Measurements from ENCODE around the gene MACF1. TPM values are rescaled to one million over a fixed set of nuclear protein-coding genes. Genes with fewer than 3 reads are reported as not detected.

The MACF1 gene
- total and polyA plus RNA-seq, 4 donors, result 23.3 to 216 (median 51.2) TPM

DNA sequence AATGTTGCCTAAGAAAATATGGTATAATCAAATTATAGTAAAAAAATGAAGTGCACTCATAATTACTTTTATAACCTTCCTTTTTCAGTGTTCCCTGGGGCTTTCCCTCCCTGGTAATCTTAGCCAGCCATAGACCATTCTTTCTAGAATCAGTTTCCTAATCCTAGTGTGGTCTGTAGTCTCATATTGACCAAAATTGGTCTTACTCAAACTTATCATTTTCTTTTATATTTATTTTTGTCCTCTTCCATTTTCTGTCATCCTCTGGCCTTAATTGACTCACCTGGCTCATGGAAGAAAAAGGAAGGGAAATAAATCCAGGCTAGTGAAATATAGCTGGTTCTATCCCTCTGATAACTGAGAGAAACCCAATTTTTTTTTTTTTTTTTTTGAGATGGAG lies 216.0 kb downstream of the MACF1 start:
- Histone ChIP-seq H3K9me3 (ENCODE audit: control insufficient read depth in 4 of 4, low read length in 3 of 4) (no peaks in the 10 kb centered on the region), H3K4me3 (ENCODE audit: low read depth in 1 of 3, low read length in 3 of 3) (no peak overlapping the region), H3K27ac (ENCODE audit: low read depth in 1 of 2, low read length in 2 of 2) (no peak overlapping the region), H3K36me3 (ENCODE audit: control insufficient read depth in 4 of 4, insufficient read depth in 3 of 4, low read depth in 1 of 4, low read length in 3 of 4) (peaks cover 0 to 32% (median 24%) of the 10 kb centered on the region in 4 donors), H3K9ac (ENCODE audit: low read depth in 1 of 2, low read length in 2 of 2) (no peak overlapping the region), H3K27me3 (ENCODE audit: control insufficient read depth in 4 of 4, insufficient read depth in 4 of 4, low read length in 3 of 4) (no peaks in the 10 kb centered on the region), H3K4me1 (ENCODE audit: control insufficient read depth in 4 of 4, insufficient read depth in 4 of 4, low read length in 3 of 4) (peaks cover 0 to 2% (median 0%) of the 10 kb centered on the region in 4 donors)
- no peak for DNase-seq (ENCODE audit: low spot score)
- TF ChIP-seq FOXA1 (IDR thresholded peaks at IDR 0.05) (no peak), HNF4A (conservative IDR thresholded peaks at IDR 0.05) (no peak), FOXA2 (IDR thresholded peaks at IDR 0.05) (no peak), RAD21 (IDR thresholded peaks at IDR 0.05) (no peak)
- TF ChIP-seq, protein P1, sequence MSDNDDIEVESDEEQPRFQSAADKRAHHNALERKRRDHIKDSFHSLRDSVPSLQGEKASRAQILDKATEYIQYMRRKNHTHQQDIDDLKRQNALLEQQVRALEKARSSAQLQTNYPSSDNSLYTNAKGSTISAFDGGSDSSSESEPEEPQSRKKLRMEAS (IDR thresholded peaks at IDR 0.05), result no peak
- TF ChIP-seq, protein P2, sequence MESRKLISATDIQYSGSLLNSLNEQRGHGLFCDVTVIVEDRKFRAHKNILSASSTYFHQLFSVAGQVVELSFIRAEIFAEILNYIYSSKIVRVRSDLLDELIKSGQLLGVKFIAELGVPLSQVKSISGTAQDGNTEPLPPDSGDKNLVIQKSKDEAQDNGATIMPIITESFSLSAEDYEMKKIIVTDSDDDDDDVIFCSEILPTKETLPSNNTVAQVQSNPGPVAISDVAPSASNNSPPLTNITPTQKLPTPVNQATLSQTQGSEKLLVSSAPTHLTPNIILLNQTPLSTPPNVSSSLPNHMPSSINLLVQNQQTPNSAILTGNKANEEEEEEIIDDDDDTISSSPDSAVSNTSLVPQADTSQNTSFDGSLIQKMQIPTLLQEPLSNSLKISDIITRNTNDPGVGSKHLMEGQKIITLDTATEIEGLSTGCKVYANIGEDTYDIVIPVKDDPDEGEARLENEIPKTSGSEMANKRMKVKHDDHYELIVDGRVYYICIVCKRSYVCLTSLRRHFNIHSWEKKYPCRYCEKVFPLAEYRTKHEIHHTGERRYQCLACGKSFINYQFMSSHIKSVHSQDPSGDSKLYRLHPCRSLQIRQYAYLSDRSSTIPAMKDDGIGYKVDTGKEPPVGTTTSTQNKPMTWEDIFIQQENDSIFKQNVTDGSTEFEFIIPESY (IDR thresholded peaks at IDR 0.05), result no peak
- TF ChIP-seq, protein P3, sequence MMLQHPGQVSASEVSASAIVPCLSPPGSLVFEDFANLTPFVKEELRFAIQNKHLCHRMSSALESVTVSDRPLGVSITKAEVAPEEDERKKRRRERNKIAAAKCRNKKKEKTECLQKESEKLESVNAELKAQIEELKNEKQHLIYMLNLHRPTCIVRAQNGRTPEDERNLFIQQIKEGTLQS (IDR thresholded peaks at IDR 0.05), result no peak

DNA sequence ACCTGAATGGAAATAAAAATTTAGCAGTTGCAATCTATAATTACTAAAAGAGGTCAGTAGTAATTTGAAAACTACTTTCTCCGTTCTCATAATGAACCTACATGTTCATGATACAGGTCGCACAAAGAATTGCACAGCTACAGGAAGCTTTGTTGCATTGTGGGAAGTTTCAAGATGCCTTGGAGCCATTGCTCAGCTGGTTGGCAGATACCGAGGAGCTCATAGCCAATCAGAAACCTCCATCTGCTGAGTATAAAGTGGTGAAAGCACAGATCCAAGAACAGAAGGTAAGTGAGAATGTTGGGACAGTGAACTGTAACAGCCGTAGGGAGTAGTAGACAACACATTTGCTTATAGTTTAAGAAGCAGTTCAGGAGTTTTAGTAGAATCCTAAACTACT lies 218.1 kb downstream of the MACF1 start:
- peaks cover 0 to 38% (median 27%) of the 10 kb centered on the region in 4 donors for H3K36me3 ChIP-seq (ENCODE audit: control insufficient read depth in 4 of 4, insufficient read depth in 3 of 4, low read depth in 1 of 4, low read length in 3 of 4)
- TF ChIP-seq FOXA2 (IDR thresholded peaks at IDR 0.05) (no peak), FOXA1 (IDR thresholded peaks at IDR 0.05) (no peak)
- H3K27me3 ChIP-seq (ENCODE audit: control insufficient read depth in 4 of 4, insufficient read depth in 4 of 4, low read length in 3 of 4), result no peaks in the 10 kb centered on the region
- no peak overlapping the region for H3K27ac ChIP-seq (ENCODE audit: low read depth in 1 of 2, low read length in 2 of 2)
- WGBS, result 93% methylated on average over 4 of the region's 4 CpGs
- peaks cover 0 to 2% (median 0%) of the 10 kb centered on the region in 4 donors for H3K4me1 ChIP-seq (ENCODE audit: control insufficient read depth in 4 of 4, insufficient read depth in 4 of 4, low read length in 3 of 4)
- H3K4me3 ChIP-seq (ENCODE audit: low read depth in 1 of 3, low read length in 3 of 3), result no peak overlapping the region
- no peaks in the 10 kb centered on the region for H3K9me3 ChIP-seq (ENCODE audit: control insufficient read depth in 4 of 4, low read length in 3 of 4)
- no peak for DNase-seq (ENCODE audit: low spot score)
- no peak overlapping the region for H3K9ac ChIP-seq (ENCODE audit: low read depth in 1 of 2, low read length in 2 of 2)

DNA sequence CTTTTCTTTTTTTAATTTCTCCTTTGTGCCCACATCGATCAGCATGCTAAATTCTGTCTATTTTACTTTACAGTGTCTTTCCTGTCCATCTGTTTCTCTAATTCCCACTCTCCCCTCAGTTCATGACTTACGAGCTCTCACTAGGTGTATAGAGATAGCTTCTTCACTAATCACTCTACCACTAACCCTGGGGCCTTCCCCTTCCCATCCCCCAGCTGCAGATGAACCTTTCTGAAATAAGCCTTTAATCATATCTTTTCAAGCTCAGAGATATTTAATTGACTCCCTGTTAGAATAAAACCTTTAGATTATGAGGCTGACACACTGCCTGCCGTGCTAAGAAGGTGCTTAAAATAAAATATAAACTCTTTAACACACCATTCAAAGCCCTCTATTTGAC lies 220.7 kb downstream of the MACF1 start:
- TF ChIP-seq RAD21 (IDR thresholded peaks at IDR 0.05) (no peak), RXRA (IDR thresholded peaks at IDR 0.05) (no peak), TAF1 (conservative IDR thresholded peaks at IDR 0.05) (no peak), SP1 (IDR thresholded peaks at IDR 0.05) (no peak), FOXA2 (IDR thresholded peaks at IDR 0.05) (no peak), HNF4G (IDR thresholded peaks at IDR 0.05) (no peak), EGR1 (IDR thresholded peaks at IDR 0.05; ENCODE audit: low read depth in 2 of 2) (no peak), GABPA (IDR thresholded peaks at IDR 0.05 in 1 of 2, conservative IDR thresholded peaks at IDR 0.05 in 1 of 2) (no peak)
- TF ChIP-seq, protein P4, sequence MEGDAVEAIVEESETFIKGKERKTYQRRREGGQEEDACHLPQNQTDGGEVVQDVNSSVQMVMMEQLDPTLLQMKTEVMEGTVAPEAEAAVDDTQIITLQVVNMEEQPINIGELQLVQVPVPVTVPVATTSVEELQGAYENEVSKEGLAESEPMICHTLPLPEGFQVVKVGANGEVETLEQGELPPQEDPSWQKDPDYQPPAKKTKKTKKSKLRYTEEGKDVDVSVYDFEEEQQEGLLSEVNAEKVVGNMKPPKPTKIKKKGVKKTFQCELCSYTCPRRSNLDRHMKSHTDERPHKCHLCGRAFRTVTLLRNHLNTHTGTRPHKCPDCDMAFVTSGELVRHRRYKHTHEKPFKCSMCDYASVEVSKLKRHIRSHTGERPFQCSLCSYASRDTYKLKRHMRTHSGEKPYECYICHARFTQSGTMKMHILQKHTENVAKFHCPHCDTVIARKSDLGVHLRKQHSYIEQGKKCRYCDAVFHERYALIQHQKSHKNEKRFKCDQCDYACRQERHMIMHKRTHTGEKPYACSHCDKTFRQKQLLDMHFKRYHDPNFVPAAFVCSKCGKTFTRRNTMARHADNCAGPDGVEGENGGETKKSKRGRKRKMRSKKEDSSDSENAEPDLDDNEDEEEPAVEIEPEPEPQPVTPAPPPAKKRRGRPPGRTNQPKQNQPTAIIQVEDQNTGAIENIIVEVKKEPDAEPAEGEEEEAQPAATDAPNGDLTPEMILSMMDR (IDR thresholded peaks at IDR 0.05; ENCODE audit: low read depth, low read length, missing input control), result no peak
- TF ChIP-seq, protein P5, sequence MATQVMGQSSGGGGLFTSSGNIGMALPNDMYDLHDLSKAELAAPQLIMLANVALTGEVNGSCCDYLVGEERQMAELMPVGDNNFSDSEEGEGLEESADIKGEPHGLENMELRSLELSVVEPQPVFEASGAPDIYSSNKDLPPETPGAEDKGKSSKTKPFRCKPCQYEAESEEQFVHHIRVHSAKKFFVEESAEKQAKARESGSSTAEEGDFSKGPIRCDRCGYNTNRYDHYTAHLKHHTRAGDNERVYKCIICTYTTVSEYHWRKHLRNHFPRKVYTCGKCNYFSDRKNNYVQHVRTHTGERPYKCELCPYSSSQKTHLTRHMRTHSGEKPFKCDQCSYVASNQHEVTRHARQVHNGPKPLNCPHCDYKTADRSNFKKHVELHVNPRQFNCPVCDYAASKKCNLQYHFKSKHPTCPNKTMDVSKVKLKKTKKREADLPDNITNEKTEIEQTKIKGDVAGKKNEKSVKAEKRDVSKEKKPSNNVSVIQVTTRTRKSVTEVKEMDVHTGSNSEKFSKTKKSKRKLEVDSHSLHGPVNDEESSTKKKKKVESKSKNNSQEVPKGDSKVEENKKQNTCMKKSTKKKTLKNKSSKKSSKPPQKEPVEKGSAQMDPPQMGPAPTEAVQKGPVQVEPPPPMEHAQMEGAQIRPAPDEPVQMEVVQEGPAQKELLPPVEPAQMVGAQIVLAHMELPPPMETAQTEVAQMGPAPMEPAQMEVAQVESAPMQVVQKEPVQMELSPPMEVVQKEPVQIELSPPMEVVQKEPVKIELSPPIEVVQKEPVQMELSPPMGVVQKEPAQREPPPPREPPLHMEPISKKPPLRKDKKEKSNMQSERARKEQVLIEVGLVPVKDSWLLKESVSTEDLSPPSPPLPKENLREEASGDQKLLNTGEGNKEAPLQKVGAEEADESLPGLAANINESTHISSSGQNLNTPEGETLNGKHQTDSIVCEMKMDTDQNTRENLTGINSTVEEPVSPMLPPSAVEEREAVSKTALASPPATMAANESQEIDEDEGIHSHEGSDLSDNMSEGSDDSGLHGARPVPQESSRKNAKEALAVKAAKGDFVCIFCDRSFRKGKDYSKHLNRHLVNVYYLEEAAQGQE (IDR thresholded peaks at IDR 0.05), result no peak
- DNase-seq (ENCODE audit: low spot score), result no peak
- Histone ChIP-seq H3K4me1 (ENCODE audit: control insufficient read depth in 4 of 4, insufficient read depth in 4 of 4, low read length in 3 of 4) (no peaks in the 10 kb centered on the region), H3K9me3 (ENCODE audit: control insufficient read depth in 4 of 4, low read length in 3 of 4) (no peaks in the 10 kb centered on the region), H3K27me3 (ENCODE audit: control insufficient read depth in 4 of 4, insufficient read depth in 4 of 4, low read length in 3 of 4) (no peaks in the 10 kb centered on the region), H3K4me3 (ENCODE audit: low read depth in 1 of 3, low read length in 3 of 3) (no peak overlapping the region), H3K9ac (ENCODE audit: low read depth in 1 of 2, low read length in 2 of 2) (no peak overlapping the region), H3K27ac (ENCODE audit: low read depth in 1 of 2, low read length in 2 of 2) (no peak overlapping the region), H3K36me3 (ENCODE audit: control insufficient read depth in 4 of 4, insufficient read depth in 3 of 4, low read depth in 1 of 4, low read length in 3 of 4) (peaks cover 5 to 57% (median 41%) of the 10 kb centered on the region in 4 donors)
- 93% methylated on average over 3 of the region's 3 CpGs for WGBS
